ENCODE measurements around the gene ST7. TPM values are rescaled to one million over a fixed set of nuclear protein-coding genes. Genes with fewer than 3 reads are reported as not detected.

Gene ST7
- total RNA-seq, 1 experiment from 2014 or later = 38.2 TPM

GRCh38 chr7:117230276-117231046, 277.2 kb downstream of the ST7 start:
- Mint-ChIP-seq H3K4me3 (ENCODE audit: unreplicated experiment) (no peak overlapping the region), H3K9me3 (ENCODE audit: unreplicated experiment) (peaks cover 1% of the 10 kb centered on the region), H3K27me3 (ENCODE audit: insufficient read depth, unreplicated experiment) (peaks cover 2% of the 10 kb centered on the region), H3K36me3 (ENCODE audit: insufficient read depth, unreplicated experiment) (peaks cover 4% of the 10 kb centered on the region), H3K4me1 (ENCODE audit: low read depth, unreplicated experiment) (no peaks in the 10 kb centered on the region), H3K27ac (ENCODE audit: unreplicated experiment) (no peak overlapping the region)
- no TSS peak for BruUV-seq (replicated peaks)
- POLR2A ChIA-PET = no interaction called here
- intact Hi-C loops (cut with micrococcal nuclease; ENCODE audit: unreplicated experiment) = no loop called here
- Histone ChIP-seq H3K27me3 (replicated peaks; ENCODE audit: control insufficient read depth, insufficient read depth, low read length) (no peaks in the 10 kb centered on the region), H3K4me3 (ENCODE audit: low read depth, low read length) (no peak overlapping the region), H3K9me3 (0 out of 2 replicates have a peak, but pooled peaks cover under 1% of the 10 kb centered on the region), H3K4me1 (no peaks in the 10 kb centered on the region; the same call in 1 of the 2 replicates), H3K36me3 (ENCODE audit: control insufficient read depth, insufficient read depth, low read length) (no peaks in the 10 kb centered on the region)
- CTCF ChIA-PET = interaction anchor here (0.6 kb wide), 1 partner anchor 626 kb away, joined by 5 read pairs; no protein-coding TSS in a partner anchor
- no peak for DNase-seq
- TF ChIP-seq, protein P1, sequence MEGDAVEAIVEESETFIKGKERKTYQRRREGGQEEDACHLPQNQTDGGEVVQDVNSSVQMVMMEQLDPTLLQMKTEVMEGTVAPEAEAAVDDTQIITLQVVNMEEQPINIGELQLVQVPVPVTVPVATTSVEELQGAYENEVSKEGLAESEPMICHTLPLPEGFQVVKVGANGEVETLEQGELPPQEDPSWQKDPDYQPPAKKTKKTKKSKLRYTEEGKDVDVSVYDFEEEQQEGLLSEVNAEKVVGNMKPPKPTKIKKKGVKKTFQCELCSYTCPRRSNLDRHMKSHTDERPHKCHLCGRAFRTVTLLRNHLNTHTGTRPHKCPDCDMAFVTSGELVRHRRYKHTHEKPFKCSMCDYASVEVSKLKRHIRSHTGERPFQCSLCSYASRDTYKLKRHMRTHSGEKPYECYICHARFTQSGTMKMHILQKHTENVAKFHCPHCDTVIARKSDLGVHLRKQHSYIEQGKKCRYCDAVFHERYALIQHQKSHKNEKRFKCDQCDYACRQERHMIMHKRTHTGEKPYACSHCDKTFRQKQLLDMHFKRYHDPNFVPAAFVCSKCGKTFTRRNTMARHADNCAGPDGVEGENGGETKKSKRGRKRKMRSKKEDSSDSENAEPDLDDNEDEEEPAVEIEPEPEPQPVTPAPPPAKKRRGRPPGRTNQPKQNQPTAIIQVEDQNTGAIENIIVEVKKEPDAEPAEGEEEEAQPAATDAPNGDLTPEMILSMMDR (IDR thresholded peaks at IDR 0.05; ENCODE audit: insufficient read depth in 1 of 2, low read depth in 1 of 2, low read length in 1 of 2, severe bottlenecking in 1 of 2, unreplicated experiment in 1 of 2) = no peak

DNA sequence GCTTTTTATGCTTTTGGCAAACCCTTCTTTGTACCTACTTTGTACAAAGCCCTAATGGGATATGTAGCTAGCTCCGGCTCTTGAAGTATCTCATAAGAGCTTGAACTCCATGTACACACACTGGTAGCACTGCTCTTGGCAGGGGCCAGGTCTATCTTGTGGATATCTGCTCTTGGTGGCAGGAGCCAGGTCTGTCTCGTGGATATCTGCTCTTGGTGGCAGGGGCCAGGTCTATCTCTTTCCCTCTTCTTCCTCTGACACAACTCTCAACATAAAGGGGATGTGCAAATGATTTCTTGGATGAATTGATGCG, 277.7 kb downstream of the ST7 start:
- POLR2A ChIA-PET = no interaction called here
- Mint-ChIP-seq H3K27ac (ENCODE audit: unreplicated experiment) (no peak overlapping the region), H3K9me3 (ENCODE audit: unreplicated experiment) (peaks cover 7% of the 10 kb centered on the region), H3K27me3 (ENCODE audit: insufficient read depth, unreplicated experiment) (peaks cover 3% of the 10 kb centered on the region), H3K36me3 (ENCODE audit: insufficient read depth, unreplicated experiment) (peaks cover 4% of the 10 kb centered on the region), H3K4me3 (ENCODE audit: unreplicated experiment) (no peak overlapping the region), H3K4me1 (ENCODE audit: low read depth, unreplicated experiment) (no peaks in the 10 kb centered on the region)
- DNase-seq = no peak
- Histone ChIP-seq H3K4me3 (ENCODE audit: low read depth, low read length) (no peak overlapping the region), H3K27me3 (replicated peaks; ENCODE audit: control insufficient read depth, insufficient read depth, low read length) (no peaks in the 10 kb centered on the region), H3K4me1 (no peaks in the 10 kb centered on the region), H3K9me3 (0 out of 2 replicates have a peak, but pooled peaks cover 6% of the 10 kb centered on the region), H3K36me3 (ENCODE audit: control insufficient read depth, insufficient read depth, low read length) (no peaks in the 10 kb centered on the region)
- BruUV-seq (replicated peaks) = no TSS peak
- intact Hi-C loops (cut with micrococcal nuclease; ENCODE audit: unreplicated experiment) = no loop called here
- TF ChIP-seq, protein P1 (IDR thresholded peaks at IDR 0.05; ENCODE audit: insufficient read depth in 1 of 2, low read depth in 1 of 2, low read length in 1 of 2, severe bottlenecking in 1 of 2, unreplicated experiment in 1 of 2) = no peak
- CTCF ChIA-PET = no interaction called here

DNA sequence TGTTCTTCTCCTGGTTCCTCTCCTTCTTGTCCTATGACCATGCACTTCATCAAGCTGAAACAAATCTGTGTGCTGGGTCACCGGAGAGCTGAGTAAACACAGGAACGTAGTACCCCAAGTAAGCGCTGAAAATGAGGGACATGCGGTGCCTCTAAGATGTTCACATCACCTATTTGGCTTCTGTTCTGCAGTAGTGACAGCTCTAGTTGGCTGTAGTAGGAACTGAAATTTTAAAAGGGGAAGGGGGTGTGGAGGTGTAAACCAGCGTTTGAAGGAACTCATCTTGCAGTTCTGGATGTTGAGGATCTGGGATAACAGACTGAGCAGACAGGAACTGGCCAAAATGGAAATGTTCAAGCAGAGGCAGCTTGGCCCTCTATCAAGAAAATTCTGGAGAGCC, 284.3 kb downstream of the ST7 start:
- intact Hi-C loops (cut with micrococcal nuclease; ENCODE audit: unreplicated experiment) = no loop called here
- TF ChIP-seq, protein P1 (IDR thresholded peaks at IDR 0.05; ENCODE audit: insufficient read depth in 1 of 2, low read depth in 1 of 2, low read length in 1 of 2, severe bottlenecking in 1 of 2, unreplicated experiment in 1 of 2) = no peak
- no peaks in the 10 kb centered on the region for H3K27me3 ChIP-seq (replicated peaks; ENCODE audit: control insufficient read depth, insufficient read depth, low read length)
- H3K4me1 ChIP-seq = no peaks in the 10 kb centered on the region
- Mint-ChIP-seq H3K4me3 (ENCODE audit: unreplicated experiment) (no peak overlapping the region), H3K9me3 (ENCODE audit: unreplicated experiment) (peaks cover 13% of the 10 kb centered on the region), H3K4me1 (ENCODE audit: low read depth, unreplicated experiment) (no peaks in the 10 kb centered on the region), H3K36me3 (ENCODE audit: insufficient read depth, unreplicated experiment) (no peaks in the 10 kb centered on the region), H3K27me3 (ENCODE audit: insufficient read depth, unreplicated experiment) (peaks cover 21% of the 10 kb centered on the region), H3K27ac (ENCODE audit: unreplicated experiment) (no peak overlapping the region)
- H3K9me3 ChIP-seq = 0 out of 2 replicates have a peak, but pooled peaks cover 8% of the 10 kb centered on the region
- H3K4me3 ChIP-seq (ENCODE audit: low read depth, low read length) = no peak overlapping the region
- ChIA-PET CTCF (no interaction called here), POLR2A (no interaction called here)
- no TSS peak for BruUV-seq (replicated peaks)
- no peaks in the 10 kb centered on the region for H3K36me3 ChIP-seq (ENCODE audit: control insufficient read depth, insufficient read depth, low read length)
- DNase-seq = no peak
